Measurements from ENCODE around the gene FXYD3.

FXYD3 gene

GRCh38 chr19:35104361-35104760, 11.3 kb upstream of the FXYD3 start:
- H3K23ac ChIP-seq (ENCODE audit: low read length in 2 of 2): no peak overlapping the region
- 88% methylated on average over 11 of the region's 11 CpGs for WGBS
- H4K91ac ChIP-seq (ENCODE audit: low read length): no peak overlapping the region
- H3K27me3 ChIP-seq (ENCODE audit: control insufficient read depth in 1 of 2, insufficient read depth in 1 of 2, low read length in 2 of 2): peaks cover 3 to 6% of the 10 kb centered on the region in 2 experiments
- H3K36me3 ChIP-seq (ENCODE audit: control insufficient read depth in 1 of 2, insufficient read depth in 2 of 2, low read depth in 1 of 2, low read length in 2 of 2): no peaks in the 10 kb centered on the region
- no peak overlapping the region for H2BK15ac ChIP-seq (ENCODE audit: low read depth, poor library complexity, severe bottlenecking)
- peaks cover 3% of the 10 kb centered on the region for H3K4me1 ChIP-seq (ENCODE audit: control insufficient read depth, insufficient read depth, low read depth, low read length)
- no peak overlapping the region for H3K4me2 ChIP-seq (ENCODE audit: low read length, poor library complexity, severe bottlenecking)
- H2BK5ac ChIP-seq (ENCODE audit: low read depth, low read length, poor library complexity, severe bottlenecking): no peak overlapping the region
- no peak overlapping the region for H2BK12ac ChIP-seq (ENCODE audit: low read length in 2 of 2)
- H3K9ac ChIP-seq (ENCODE audit: low read length): no peak overlapping the region
- no peak overlapping the region for H3K4ac ChIP-seq (ENCODE audit: low read depth in 1 of 2, low read length in 2 of 2)
- H2BK120ac ChIP-seq (ENCODE audit: low read depth, low read length): no peak overlapping the region
- no peak overlapping the region for H2AFZ ChIP-seq (ENCODE audit: low read depth, low read length)
- H3K4me3 ChIP-seq (ENCODE audit: insufficient read depth in 1 of 2, low read depth in 1 of 2, low read length in 2 of 2): no peak overlapping the region
- no peak overlapping the region for H3K27ac ChIP-seq (ENCODE audit: low read length, poor library complexity, severe bottlenecking)
- H2AK5ac ChIP-seq (ENCODE audit: low read length, severe bottlenecking): no peak overlapping the region
- H3K14ac ChIP-seq (ENCODE audit: low read length in 2 of 2): no peak overlapping the region
- no peaks in the 10 kb centered on the region for H3K79me1 ChIP-seq (replicated peaks; ENCODE audit: low read length, poor library complexity, severe bottlenecking)
- no peaks in the 10 kb centered on the region for H3K9me3 ChIP-seq (ENCODE audit: control insufficient read depth, low read length)
- no peak overlapping the region for H3K18ac ChIP-seq (ENCODE audit: low read depth in 1 of 2, low read length in 2 of 2)
- no peak overlapping the region for H4K8ac ChIP-seq (ENCODE audit: low read length)
- no peak for DNase-seq

DNA sequence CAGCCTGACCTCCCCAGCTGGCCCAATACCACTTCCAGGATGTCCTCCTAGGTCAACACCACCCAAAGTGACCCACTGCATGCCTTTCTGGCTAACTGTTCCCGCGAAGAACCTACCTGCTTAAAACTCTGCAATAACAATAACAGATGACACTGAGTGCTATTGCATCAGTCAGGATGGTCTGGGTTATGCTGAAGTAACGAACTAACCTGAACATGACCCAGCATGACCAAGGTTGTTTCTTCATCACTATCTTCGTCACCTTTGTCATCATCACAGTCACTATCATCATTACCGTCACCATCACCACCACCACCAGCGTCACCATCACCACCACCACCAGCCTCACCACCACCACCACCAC, 10.6 kb upstream of the FXYD3 start:
- Histone ChIP-seq H3K9me3 (ENCODE audit: control insufficient read depth, low read length) (no peaks in the 10 kb centered on the region), H3K27ac (ENCODE audit: low read length, poor library complexity, severe bottlenecking) (no peak overlapping the region)

GRCh38 chr19:35105411-35106290, 10.0 kb upstream of the FXYD3 start:
- Histone ChIP-seq H2BK120ac (ENCODE audit: low read depth, low read length) (no peak overlapping the region), H3K27me3 (ENCODE audit: control insufficient read depth in 1 of 2, insufficient read depth in 1 of 2, low read length in 2 of 2) (peaks cover 1 to 3% of the 10 kb centered on the region in 2 experiments), H3K9me3 (ENCODE audit: control insufficient read depth, low read length) (no peaks in the 10 kb centered on the region), H2BK12ac (ENCODE audit: low read length in 2 of 2) (no peak overlapping the region), H3K4me1 (ENCODE audit: control insufficient read depth, insufficient read depth, low read depth, low read length) (peaks cover under 1% of the 10 kb centered on the region), H4K91ac (ENCODE audit: low read length) (no peak overlapping the region), H2AK5ac (ENCODE audit: low read length, severe bottlenecking) (no peak overlapping the region), H3K36me3 (ENCODE audit: control insufficient read depth in 1 of 2, insufficient read depth in 2 of 2, low read depth in 1 of 2, low read length in 2 of 2) (no peaks in the 10 kb centered on the region), H3K27ac (ENCODE audit: low read length, poor library complexity, severe bottlenecking) (no peak overlapping the region), H2BK5ac (ENCODE audit: low read depth, low read length, poor library complexity, severe bottlenecking) (no peak overlapping the region), H2BK15ac (ENCODE audit: low read depth, poor library complexity, severe bottlenecking) (no peak overlapping the region), H3K4me3 (ENCODE audit: insufficient read depth in 1 of 2, low read depth in 1 of 2, low read length in 2 of 2) (no peak overlapping the region), H3K4ac (ENCODE audit: low read depth in 1 of 2, low read length in 2 of 2) (no peak overlapping the region), H3K9ac (ENCODE audit: low read length) (no peak overlapping the region), H3K18ac (ENCODE audit: low read depth in 1 of 2, low read length in 2 of 2) (peak overlapping the region in 1 of 2 experiments; percentile 48), H3K79me1 (replicated peaks; ENCODE audit: low read length, poor library complexity, severe bottlenecking) (no peaks in the 10 kb centered on the region), H3K4me2 (ENCODE audit: low read length, poor library complexity, severe bottlenecking) (no peak overlapping the region), H4K8ac (ENCODE audit: low read length) (no peak overlapping the region), H3K23ac (ENCODE audit: low read length in 2 of 2) (no peak overlapping the region), H3K14ac (ENCODE audit: low read length in 2 of 2) (no peak overlapping the region), H2AFZ (ENCODE audit: low read depth, low read length) (no peak overlapping the region)
- DNase-seq: no peak
- 82% methylated on average over 30 of the region's 30 CpGs for WGBS

More for the DNA sequence above, 10.6 kb upstream of the FXYD3 start:
- H4K91ac ChIP-seq (ENCODE audit: low read length): no peak overlapping the region
- no peak overlapping the region for H3K4ac ChIP-seq (ENCODE audit: low read depth in 1 of 2, low read length in 2 of 2)
- H3K4me1 ChIP-seq (ENCODE audit: control insufficient read depth, insufficient read depth, low read depth, low read length): peaks cover 3% of the 10 kb centered on the region
- no peak overlapping the region for H3K9ac ChIP-seq (ENCODE audit: low read length)
- H3K79me1 ChIP-seq (replicated peaks; ENCODE audit: low read length, poor library complexity, severe bottlenecking): no peaks in the 10 kb centered on the region
- H3K27me3 ChIP-seq (ENCODE audit: control insufficient read depth in 1 of 2, insufficient read depth in 1 of 2, low read length in 2 of 2): peaks cover 3% of the 10 kb centered on the region in 2 experiments
- DNase-seq: no peak
- no peak overlapping the region for H2BK5ac ChIP-seq (ENCODE audit: low read depth, low read length, poor library complexity, severe bottlenecking)
- no peak overlapping the region for H3K18ac ChIP-seq (ENCODE audit: low read depth in 1 of 2, low read length in 2 of 2)
- no peak overlapping the region for H3K4me3 ChIP-seq (ENCODE audit: insufficient read depth in 1 of 2, low read depth in 1 of 2, low read length in 2 of 2)
- 88% methylated on average over 6 of the region's 6 CpGs for WGBS
- H2AFZ ChIP-seq (ENCODE audit: low read depth, low read length): no peak overlapping the region
- no peak overlapping the region for H2BK120ac ChIP-seq (ENCODE audit: low read depth, low read length)
- H2AK5ac ChIP-seq (ENCODE audit: low read length, severe bottlenecking): no peak overlapping the region
- no peak overlapping the region for H3K23ac ChIP-seq (ENCODE audit: low read length in 2 of 2)
- no peak overlapping the region for H2BK15ac ChIP-seq (ENCODE audit: low read depth, poor library complexity, severe bottlenecking)
- H3K14ac ChIP-seq (ENCODE audit: low read length in 2 of 2): no peak overlapping the region
- no peak overlapping the region for H2BK12ac ChIP-seq (ENCODE audit: low read length in 2 of 2)
- H3K4me2 ChIP-seq (ENCODE audit: low read length, poor library complexity, severe bottlenecking): no peak overlapping the region
- no peaks in the 10 kb centered on the region for H3K36me3 ChIP-seq (ENCODE audit: control insufficient read depth in 1 of 2, insufficient read depth in 2 of 2, low read depth in 1 of 2, low read length in 2 of 2)
- no peak overlapping the region for H4K8ac ChIP-seq (ENCODE audit: low read length)

GRCh38 chr19:35106291-35106583, 9.4 kb upstream of the FXYD3 start:
- H3K4me3 ChIP-seq (ENCODE audit: insufficient read depth in 1 of 2, low read depth in 1 of 2, low read length in 2 of 2): no peak overlapping the region
- H3K36me3 ChIP-seq (ENCODE audit: control insufficient read depth in 1 of 2, insufficient read depth in 2 of 2, low read depth in 1 of 2, low read length in 2 of 2): no peaks in the 10 kb centered on the region
- H3K18ac ChIP-seq (ENCODE audit: low read depth in 1 of 2, low read length in 2 of 2): peak overlapping the region in 1 of 2 experiments; percentile 48
- peaks cover 0 to under 1% of the 10 kb centered on the region in 2 experiments for H3K27me3 ChIP-seq (ENCODE audit: control insufficient read depth in 1 of 2, insufficient read depth in 1 of 2, low read length in 2 of 2)
- H3K9me3 ChIP-seq (ENCODE audit: control insufficient read depth, low read length): no peaks in the 10 kb centered on the region
- no peak overlapping the region for H2BK15ac ChIP-seq (ENCODE audit: low read depth, poor library complexity, severe bottlenecking)
- H2BK120ac ChIP-seq (ENCODE audit: low read depth, low read length): no peak overlapping the region
- H3K23ac ChIP-seq (ENCODE audit: low read length in 2 of 2): no peak overlapping the region
- DNase-seq: no peak
- H3K27ac ChIP-seq (ENCODE audit: low read length, poor library complexity, severe bottlenecking): no peak overlapping the region
- H3K14ac ChIP-seq (ENCODE audit: low read length in 2 of 2): no peak overlapping the region
- no peaks in the 10 kb centered on the region for H3K4me1 ChIP-seq (ENCODE audit: control insufficient read depth, insufficient read depth, low read depth, low read length)
- H3K4me2 ChIP-seq (ENCODE audit: low read length, poor library complexity, severe bottlenecking): no peak overlapping the region
- H2AK5ac ChIP-seq (ENCODE audit: low read length, severe bottlenecking): no peak overlapping the region
- no peak overlapping the region for H3K9ac ChIP-seq (ENCODE audit: low read length)
- no peak overlapping the region for H2BK5ac ChIP-seq (ENCODE audit: low read depth, low read length, poor library complexity, severe bottlenecking)
- no peak overlapping the region for H4K8ac ChIP-seq (ENCODE audit: low read length)
- no peaks in the 10 kb centered on the region for H3K79me1 ChIP-seq (replicated peaks; ENCODE audit: low read length, poor library complexity, severe bottlenecking)
- 96% methylated on average over 9 of the region's 9 CpGs for WGBS
- H2BK12ac ChIP-seq (ENCODE audit: low read length in 2 of 2): no peak overlapping the region
- H4K91ac ChIP-seq (ENCODE audit: low read length): no peak overlapping the region
- no peak overlapping the region for H2AFZ ChIP-seq (ENCODE audit: low read depth, low read length)
- no peak overlapping the region for H3K4ac ChIP-seq (ENCODE audit: low read depth in 1 of 2, low read length in 2 of 2)

All from mesenchymal stem cell (in vitro differentiated cells and primary cell).